GM18505 (cell line): Measurements from ENCODE around the gene MYO7B.

Experiments used
- ATAC-seq: cut with Tn5 transposase; IDR thresholded peaks from one replicate; pipeline ENCODE4 v1.9.1; 2021; ENCODE audit not compliant: unreplicated experiment
- POLR2A ChIP-seq: IDR thresholded peaks from 4 replicates; pipeline ENCODE4 v1.6.1; 2011; ENCODE audit warnings: borderline replicate concordance; ENCODE audit not compliant: insufficient read depth, insufficient read length; ENCODE audit errors: extremely low read depth

The MYO7B gene

GRCh38 chr2:127605691-127606263 lies 70.3 kb downstream of the MYO7B start:
- no peak for TF ChIP-seq POLR2A
- no peak for ATAC-seq

- ATAC-seq: no peak
- no peak for TF ChIP-seq POLR2A
Observed at GRCh38 chr2:127606625-127607398, 71.3 kb downstream of the MYO7B start.

GRCh38 chr2:127607399-127607908 lies 72.0 kb downstream of the MYO7B start:
- TF ChIP-seq POLR2A: no peak

GRCh38 chr2:127608061-127609030 lies 72.9 kb downstream of the MYO7B start:
- no peak for TF ChIP-seq POLR2A
- ATAC-seq: no peak

More at GRCh38 chr2:127607399-127607908, 72.0 kb downstream of the MYO7B start:
- no peak for ATAC-seq

- ATAC-seq: no peak
- TF ChIP-seq POLR2A: no peak
Observed at GRCh38 chr2:127609031-127609751, 73.7 kb downstream of the MYO7B start.

GRCh38 chr2:127609818-127610217 lies 74.3 kb downstream of the MYO7B start:
- TF ChIP-seq POLR2A: no peak
- no peak for ATAC-seq

- ATAC-seq: no peak
- TF ChIP-seq POLR2A: no peak
Observed at GRCh38 chr2:127610561-127610960, 75.1 kb downstream of the MYO7B start.

GRCh38 chr2:127611076-127611925 lies 75.8 kb downstream of the MYO7B start:
- no peak for ATAC-seq
- TF ChIP-seq POLR2A: no peak

- ATAC-seq: no peak
- TF ChIP-seq POLR2A: no peak
Observed at GRCh38 chr2:127612111-127612822, 76.8 kb downstream of the MYO7B start.

GRCh38 chr2:127614246-127614645 lies 78.8 kb downstream of the MYO7B start:
- no peak for TF ChIP-seq POLR2A
- no peak for ATAC-seq

GRCh38 chr2:127614731-127615130 lies 79.2 kb downstream of the MYO7B start:
- TF ChIP-seq POLR2A: no peak
- ATAC-seq: no peak
